HepG2 (cell line): Measurements from ENCODE around the gene C22orf15. TPM values are rescaled to one million over a fixed set of nuclear protein-coding genes. Genes with fewer than 3 reads are reported as not detected.
A peak's percentile ranks its signal among the peaks of the same experiment; 100 is the strongest.

ENCODE experiments used
- ATAC-seq: fragments of 200-7000 bp; cut with Tn5 transposase; 3 replicates; pipeline ENCODE4 v1.9.1; 2020; ENCODE audit warnings: mild to moderate bottlenecking, moderate library complexity
- BruUV-seq: library from RNA; stranded (reverse); fragments of 400-500 nt; replicated peaks from 2 replicates; lab custom pipeline; 2021; lab: Mats Ljungman, UMichigan
- CTCF ChIA-PET: fragments of 300-600 bp; formaldehyde crosslinking; extraction: SDS; loops from one replicate; lab custom pipeline; 2021; ENCODE audit warnings: low total read pairs, inconsistent platforms, low intra/inter-chr PET ratio; lab: Yijun Ruan, JAX
- POLR2A ChIA-PET: fragments of 350-600 bp; sonication (Branson Sonifier 250); formaldehyde crosslinking; loops from one replicate; lab custom pipeline; 2020; ENCODE audit warnings: antibody characterized with exemption, inconsistent platforms; lab: Yijun Ruan, JAX
- DNase-seq: peaks from one replicate; pipeline ENCODE4 v3.0.0-alpha.2; 2015; ENCODE audit warnings: low spot score
- FAIRE-seq: peaks from 3 replicates; lab custom pipeline; 2011; peaks lifted over from hg19 to GRCh38; lab: Jason Lieb, UNC
- H2AFZ ChIP-seq: one replicate; pipeline ENCODE4 v1.6.1; 2011; ENCODE audit warnings: low read length, inconsistent platforms
- H3K27ac ChIP-seq: fragments of 300-600 bp; 3 replicates; pipeline ENCODE4 v1.8.0; 2011; ENCODE audit warnings: mixed run types, mild to moderate bottlenecking, mixed read lengths, low read length, inconsistent platforms; ENCODE audit not compliant: insufficient read depth; ENCODE audit errors: extremely low read length
- H3K27me3 ChIP-seq, 2 experiments: fragments of 200-600 bp in 1 of 2; 2 replicates in 1 of 2; 3 replicates in 1 of 2; pipeline versions ENCODE4 v1.6.0 to v1.8.0; 2011; ENCODE audit warnings: low read length in 2 of 2, mild to moderate bottlenecking in 2 of 2, moderate library complexity in 2 of 2, inconsistent platforms in 1 of 2; ENCODE audit not compliant: insufficient read depth in 2 of 2, control insufficient read depth in 1 of 2
- H3K36me3 ChIP-seq, 2 experiments: fragments of 200-600 bp in 1 of 2; replicated peaks in 1 of 2; 2 replicates in 1 of 2; 3 replicates in 1 of 2; pipeline versions ENCODE4 v1.5.1 to v1.8.0; 2011; ENCODE audit warnings: low read length in 2 of 2, inconsistent platforms in 1 of 2; ENCODE audit not compliant: insufficient read depth in 2 of 2, control insufficient read depth in 1 of 2
- H3K4me1 ChIP-seq: 2 replicates; pipeline ENCODE4 v1.5.1; 2012; ENCODE audit warnings: low read length, inconsistent platforms; ENCODE audit not compliant: insufficient read depth
- H3K4me2 ChIP-seq: 2 replicates; pipeline ENCODE4 v1.6.0; 2011; ENCODE audit warnings: low read depth, low read length, inconsistent platforms
- H3K4me3 ChIP-seq, 3 experiments: fragments of 200-600 bp in 1 of 3; sonication (generic), shearing (Covaris generic) in 1 of 3; replicated peaks in 1 of 3; 2 replicates each; pipeline ENCODE4 v1.5.1; 2011 to 2016; ENCODE audit warnings: low read length in 3 of 3, inconsistent platforms in 2 of 3, low read depth in 2 of 3, mild to moderate bottlenecking in 2 of 3, control low read depth in 1 of 3, mixed read lengths in 1 of 3; ENCODE audit not compliant: insufficient read depth in 1 of 3
- H3K79me2 ChIP-seq: one replicate; pipeline ENCODE4 v1.6.1; 2011; ENCODE audit warnings: low read length, inconsistent platforms; ENCODE audit not compliant: insufficient read depth
- H3K9ac ChIP-seq: 2 replicates; pipeline ENCODE4 v1.6.0; 2011; ENCODE audit warnings: mild to moderate bottlenecking, low read depth, low read length, inconsistent platforms; ENCODE audit not compliant: insufficient read depth
- H3K9me3 ChIP-seq: 2 replicates; pipeline ENCODE4 v1.5.1; 2012; ENCODE audit warnings: mild to moderate bottlenecking, low read length
- H4K20me1 ChIP-seq: 2 replicates; pipeline ENCODE4 v1.6.0; 2011; ENCODE audit warnings: inconsistent platforms, mild to moderate bottlenecking, low read length, moderate library complexity; ENCODE audit not compliant: insufficient read depth
- CSRNP1 ChIP-seq: sonication (generic); formaldehyde crosslinking; IDR thresholded peaks from 2 replicates; pipeline ENCODE4 v1.8.1; 2023; ENCODE audit warnings: mild to moderate bottlenecking, missing genetic modification reagents
- ELF1 ChIP-seq: sonication (generic); formaldehyde crosslinking; IDR thresholded peaks from 2 replicates; pipeline ENCODE4 v1.4.0; 2020; ENCODE audit warnings: missing genetic modification reagents
- IRX3 ChIP-seq: sonication (generic); formaldehyde crosslinking; IDR thresholded peaks from 2 replicates; pipeline ENCODE4 v1.8.1; 2023; ENCODE audit warnings: mild to moderate bottlenecking, low read depth, missing genetic modification reagents, borderline replicate concordance
- KLF9 ChIP-seq: IDR thresholded peaks from 2 replicates; pipeline ENCODE4 v1.6.1; 2016; ENCODE audit warnings: low read depth
- MEIS1 ChIP-seq: sonication (generic); formaldehyde crosslinking; IDR thresholded peaks from 2 replicates; pipeline ENCODE4 v1.9.0; 2021; ENCODE audit warnings: mild to moderate bottlenecking, missing genetic modification reagents, moderate library complexity, borderline replicate concordance
- NR2F6 ChIP-seq, 2 experiments: IDR thresholded peaks; 2 replicates each; pipeline ENCODE4 v1.6.1; 2016; ENCODE audit warnings: antibody characterized with exemption in 1 of 2, mild to moderate bottlenecking in 1 of 2
- PHF21A ChIP-seq: sonication (generic); formaldehyde crosslinking; IDR thresholded peaks from 2 replicates; pipeline ENCODE4 v1.5.0; 2020; ENCODE audit warnings: mild to moderate bottlenecking, missing genetic modification reagents
- SCMH1 ChIP-seq: sonication (generic); formaldehyde crosslinking; IDR thresholded peaks from 2 replicates; pipeline ENCODE4 v1.9.0; 2021; ENCODE audit warnings: missing genetic modification reagents, mild to moderate bottlenecking, borderline replicate concordance
- SRF ChIP-seq: IDR thresholded peaks from 2 replicates; pipeline ENCODE4 v1.6.1; 2011; ENCODE audit warnings: mild to moderate bottlenecking, low read depth, low read length, moderate library complexity
- TARDBP ChIP-seq: sonication (generic); formaldehyde crosslinking; IDR thresholded peaks from 2 replicates; pipeline ENCODE4 v1.8.0; 2022; ENCODE audit warnings: mild to moderate bottlenecking, missing genetic modification reagents
- ZBTB43 ChIP-seq: sonication (generic); formaldehyde crosslinking; conservative IDR thresholded peaks from 2 replicates; pipeline ENCODE4 v1.4.0; 2020; ENCODE audit warnings: missing genetic modification reagents
- ZFX ChIP-seq: sonication (generic); formaldehyde crosslinking; IDR thresholded peaks from 2 replicates; pipeline ENCODE4 v1.4.0; 2020; ENCODE audit warnings: mild to moderate bottlenecking, low read depth, missing genetic modification reagents, moderate library complexity
- ZNF18 ChIP-seq: sonication (generic); formaldehyde crosslinking; IDR thresholded peaks from 2 replicates; pipeline ENCODE4 v1.8.0; 2022; ENCODE audit warnings: mild to moderate bottlenecking, missing genetic modification reagents; ENCODE audit not compliant: insufficient replicate concordance
- ZSCAN12 ChIP-seq: sonication (generic); formaldehyde crosslinking; IDR thresholded peaks from 2 replicates; pipeline ENCODE4 v1.9.0; 2021; ENCODE audit warnings: mild to moderate bottlenecking, missing genetic modification reagents
- WGBS: methylation state at CpG from one replicate; pipeline ENCODE4 v1.1.6; 2017; ENCODE audit warnings: low lambda C conversion rate; 5-methylcytosine and 5-hydroxymethylcytosine counted together
- in situ Hi-C: cut with HindIII; loops from 2 replicates; pipeline ENCODE4 v1.10.0; 2017; ENCODE audit warnings: low pct_unique_long_range_greater_than_20kb; ENCODE audit not compliant: extremely low pct_ligation_motif_present
- intact Hi-C: fragments of 100-400 bp; cut with micrococcal nuclease; formaldehyde crosslinking; loops from one replicate; pipeline ENCODE4 v1.10.0; 2022; ENCODE audit not compliant: unreplicated experiment
- polyA plus RNA-seq, 8 experiments: library from polyadenylated mRNA; depleted of rRNA in 3 of 8; stranded (reverse) in 7 of 8; unstranded in 1 of 8; fragments of >200 nt; fragmentation: Illumina TruSeq in 4 of 8; extraction: Trizol in 4 of 8; gene quantifications; 2 replicates each; pipeline versions ENCODE4 v1.2.1 to v1.2.3, GENCODE V29; 2011 to 2016; ENCODE audit warnings: low read depth in 4 of 8, missing spikeins in 1 of 8, mixed read lengths in 1 of 8; ENCODE audit not compliant: insufficient read depth in 1 of 8
- total RNA-seq, 5 experiments: library from RNA; depleted of rRNA; stranded (reverse); fragments of >200 nt; fragmentation: Illumina TruSeq; extraction: Trizol; gene quantifications; 2 replicates each; pipeline ENCODE4 v1.2.3, GENCODE V29; 2016; ENCODE audit warnings: low read depth in 1 of 5

The C22orf15 gene
- total and polyA plus RNA-seq, 2 of the 13 experiments (the other 11 are each of a cell fraction or from before 2014, with no cell fraction given): not detected

- WGBS: 12% methylated on average over 5 of the region's 6 CpGs
- BruUV-seq: no TSS peak
- intact Hi-C loops (loop anchor here (5.0 kb wide), 1 partner anchor 78 kb away; no protein-coding TSS in a partner anchor), in situ Hi-C loops (no loop called here)
- no peak overlapping the region for H3K27ac ChIP-seq
- peak overlapping the region in 2 of 3 experiments; percentile 30 to 47; a peak in 4 of 6 replicates for H3K4me3 ChIP-seq
- FAIRE-seq: no peak
- no peaks in the 10 kb centered on the region for H4K20me1 ChIP-seq
- H3K4me1 ChIP-seq: peaks cover 79% of the 10 kb centered on the region
- 0 out of 2 replicates have a peak overlapping the region, but pooled peaks have one; percentile 35 for H3K9ac ChIP-seq
- no peak for DNase-seq
- no peak for ATAC-seq
- ChIA-PET POLR2A (interaction anchor here (0.8 to 5.9 kb wide), 6 partner anchors 19 to 125 kb away, joined by 3 to 89 read pairs (median 16); partner anchors contain the start of genes MIF, SLC2A11, SMARCB1 and ZNF70), CTCF (interaction anchor here (1.7 to 2.1 kb wide), 2 partner anchors 80 to 87 kb away, joined by 6 to 34 read pairs; partner anchors contain the start of gene SLC2A11)
- H3K36me3 ChIP-seq: peaks cover 0 to 1% of the 10 kb centered on the region in 2 experiments; a peak in 2 of 5 replicates
- H3K9me3 ChIP-seq: no peaks in the 10 kb centered on the region
- no peaks in the 10 kb centered on the region; a peak in 1 of 5 replicates for H3K27me3 ChIP-seq
- no peak overlapping the region for H2AFZ ChIP-seq
- H3K79me2 ChIP-seq: peaks cover 9% of the 10 kb centered on the region
- peak overlapping the region; percentile 99 for H3K4me2 ChIP-seq
- TF ChIP-seq ZNF18 (CRISPR knock-in tag) (no peak), MEIS1 (CRISPR knock-in tag) (no peak), KLF9 (CRISPR knock-in tag) (no peak), SCMH1 (CRISPR knock-in tag) (no peak), ELF1 (no peak), ZFX (peak; percentile 33; the same call in 1 of the 2 replicates), IRX3 (CRISPR knock-in tag) (no peak), ZBTB43 (CRISPR knock-in tag) (no peak), CSRNP1 (CRISPR knock-in tag) (no peak), SRF (no peak), TARDBP (CRISPR knock-in tag) (no peak), NR2F6 (IDR thresholded peaks at IDR 0.05) (no peak), NR2F6 (CRISPR knock-in tag; IDR thresholded peaks at IDR 0.05) (peak; percentile 21; the same call in 1 of the 2 replicates), PHF21A (CRISPR knock-in tag) (0 out of 2 replicates have a peak, but pooled peaks have one; percentile 34), ZSCAN12 (CRISPR knock-in tag) (no peak)
These were observed 6.7 kb downstream of the C22orf15 start for GRCh38 chr22:23769321-23769965.
